Motor neuron (in vitro differentiated cells): ENCODE measurements around the gene NECAB2. TPM values are rescaled to one million over a fixed set of nuclear protein-coding genes. Genes with fewer than 3 reads are reported as not detected.
A peak's percentile ranks its signal among the peaks of the same experiment; 100 is the strongest.
"Not testable (repeated sequence)": the region's sequence is repeated elsewhere in the genome, so short reads cannot be mapped to it uniquely, and the experiment has no call there.

Experiments used
- ATAC-seq, 8 experiments: fragments of 200-7000 bp; cut with Tn5 transposase; replicated peaks in 6 of 8; 2 replicates each; pipeline ENCODE4 v1.8.0; 2021; ENCODE audit warnings: mild to moderate bottlenecking in 8 of 8, moderate library complexity in 8 of 8
- H3K27ac ChIP-seq, 2 donors: fragments of 250-450 bp; sonication (Bioruptor Pico); 2 replicates each; pipeline ENCODE4 v1.9.0; 2021; ENCODE audit warnings: antibody characterized with exemption in 2 of 2, mild to moderate bottlenecking in 2 of 2, moderate library complexity in 1 of 2
- H3K4me1 ChIP-seq, 2 donors: fragments of 250-450 bp; sonication (Bioruptor Pico); replicated peaks in 1 of 2; 2 replicates each; pipeline ENCODE4 v1.6.1; 2021; ENCODE audit warnings: antibody characterized with exemption in 2 of 2, mild to moderate bottlenecking in 2 of 2, moderate library complexity in 1 of 2
- H3K4me3 ChIP-seq, 5 donors: fragments of 250-450 bp; sonication (Bioruptor Pico); 2 replicates each; pipeline ENCODE4 v1.9.0; 2021; ENCODE audit warnings: antibody characterized with exemption in 5 of 5, mild to moderate bottlenecking in 5 of 5, moderate library complexity in 4 of 5
- WGBS, 10 experiments: fragments of 450-650 bp; shearing (Covaris generic); methylation state at CpG; one replicate each; pipeline ENCODE4 v1.0.0; 2022; 5-methylcytosine and 5-hydroxymethylcytosine counted together
- in situ Hi-C, 9 experiments: fragments of 400-800 bp; cut with MboI; loops; one replicate each; pipeline ENCODE4 v1.15.0; 2021; ENCODE audit warnings: low sequenced_read_pairs in 9 of 9, low pct_unique_long_range_greater_than_20kb in 2 of 9; ENCODE audit not compliant: unreplicated experiment in 9 of 9
- total RNA-seq, 8 experiments: library from RNA; unstranded; fragments of 300-600 nt; gene quantifications; 2 replicates each; pipeline versions ENCODE4 v1.2.3 to v1.2.4, GENCODE V29; 2022

Gene NECAB2
- total RNA-seq, 8 experiments from 2014 or later, result 0.63 to 23.4 (median 2.6) TPM

DNA sequence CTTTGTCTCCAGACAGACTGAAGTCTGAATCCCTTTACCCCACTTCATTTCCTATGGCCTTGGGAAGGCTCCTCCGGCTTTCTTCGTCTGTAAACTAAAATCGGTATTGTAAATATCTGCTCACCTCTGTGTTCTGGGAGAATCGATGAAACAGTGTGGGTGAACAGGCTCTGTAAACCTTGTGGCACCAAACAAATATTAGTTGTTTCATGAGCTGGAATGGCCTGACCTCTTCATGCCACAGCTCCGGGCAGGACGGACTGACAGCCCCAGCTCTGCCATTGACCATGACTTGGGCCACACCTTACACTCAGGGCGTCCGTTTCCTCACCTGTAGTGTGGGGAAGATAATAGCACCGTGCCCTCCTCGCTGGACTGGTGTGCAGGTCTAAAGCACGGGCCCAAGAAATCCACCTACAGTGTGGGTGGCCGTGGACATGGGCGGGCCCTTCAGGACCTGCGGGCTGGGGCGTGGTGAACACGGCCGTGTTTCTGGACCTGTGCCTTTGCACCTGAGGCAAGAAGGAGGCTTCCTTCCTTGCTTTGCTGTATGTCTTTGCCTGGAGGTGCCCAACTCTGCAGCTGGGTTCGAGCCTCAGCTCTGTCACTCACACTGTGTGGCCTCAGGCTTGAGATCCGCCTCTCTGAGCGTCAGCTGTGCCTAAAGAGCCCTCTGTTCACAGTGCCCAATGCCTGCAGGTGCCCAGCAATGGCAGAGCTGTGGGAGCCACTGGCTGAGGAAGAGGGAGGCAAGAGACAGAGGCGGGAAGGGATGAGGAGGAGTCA lies 21.1 kb upstream of the NECAB2 start:
- Histone ChIP-seq H3K27ac (no peak overlapping the region), H3K4me1 (no peaks in the 10 kb centered on the region), H3K4me3 (no peak overlapping the region)
- no peak for ATAC-seq
- in situ Hi-C loops, result loop anchor here in 1 of 9 experiments (25.0 kb wide), 1 partner anchor 540 kb away; no protein-coding TSS in a partner anchor
- 0 to 100% (median 60%) methylated on average over 1 to 4 of the region's 21 CpGs; no CpG with 5 or more reads in 5 of the 10 experiments for WGBS, 10 experiments

DNA sequence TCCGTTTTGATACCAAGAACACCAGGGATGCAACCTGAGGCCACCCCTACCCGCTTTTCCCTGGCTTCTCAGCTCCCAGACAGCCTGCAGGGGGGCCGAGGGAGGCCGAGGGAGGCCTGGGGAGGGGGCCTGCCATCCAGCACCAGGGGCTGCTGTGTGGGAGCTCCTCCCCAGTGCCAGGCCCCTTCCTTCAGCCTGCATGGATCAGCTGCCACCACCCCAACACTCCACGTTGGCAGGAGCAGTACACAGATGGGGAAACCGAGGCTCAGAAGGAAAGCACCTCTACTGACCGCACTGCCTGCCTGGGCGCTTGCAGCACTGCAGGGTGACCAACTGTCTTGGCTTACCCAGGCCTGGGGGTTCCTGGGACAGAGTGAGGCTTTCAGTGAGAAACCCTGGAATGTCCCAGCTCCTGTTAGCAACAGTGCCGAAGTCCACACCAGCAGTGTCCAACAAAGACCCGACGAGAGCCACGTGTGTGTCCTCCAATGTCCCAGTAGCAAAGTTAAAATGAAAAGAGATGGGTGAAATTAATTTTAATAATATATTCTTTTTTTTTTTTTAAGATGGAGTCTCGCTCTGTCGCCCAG lies 20.3 kb upstream of the NECAB2 start:
- no peak for ATAC-seq
- Histone ChIP-seq H3K4me1 (peaks cover 3% of the 10 kb centered on the region in 2 donors), H3K27ac (no peak overlapping the region), H3K4me3 (no peak overlapping the region)
- WGBS, 10 experiments, result 50 to 100% (median 95%) methylated on average over 1 to 6 of the region's 14 CpGs; no CpG with 5 or more reads in 2 of the 10 experiments
- in situ Hi-C loops, result loop anchor here in 1 of 9 experiments (25.0 kb wide), 1 partner anchor 540 kb away; no protein-coding TSS in a partner anchor

DNA sequence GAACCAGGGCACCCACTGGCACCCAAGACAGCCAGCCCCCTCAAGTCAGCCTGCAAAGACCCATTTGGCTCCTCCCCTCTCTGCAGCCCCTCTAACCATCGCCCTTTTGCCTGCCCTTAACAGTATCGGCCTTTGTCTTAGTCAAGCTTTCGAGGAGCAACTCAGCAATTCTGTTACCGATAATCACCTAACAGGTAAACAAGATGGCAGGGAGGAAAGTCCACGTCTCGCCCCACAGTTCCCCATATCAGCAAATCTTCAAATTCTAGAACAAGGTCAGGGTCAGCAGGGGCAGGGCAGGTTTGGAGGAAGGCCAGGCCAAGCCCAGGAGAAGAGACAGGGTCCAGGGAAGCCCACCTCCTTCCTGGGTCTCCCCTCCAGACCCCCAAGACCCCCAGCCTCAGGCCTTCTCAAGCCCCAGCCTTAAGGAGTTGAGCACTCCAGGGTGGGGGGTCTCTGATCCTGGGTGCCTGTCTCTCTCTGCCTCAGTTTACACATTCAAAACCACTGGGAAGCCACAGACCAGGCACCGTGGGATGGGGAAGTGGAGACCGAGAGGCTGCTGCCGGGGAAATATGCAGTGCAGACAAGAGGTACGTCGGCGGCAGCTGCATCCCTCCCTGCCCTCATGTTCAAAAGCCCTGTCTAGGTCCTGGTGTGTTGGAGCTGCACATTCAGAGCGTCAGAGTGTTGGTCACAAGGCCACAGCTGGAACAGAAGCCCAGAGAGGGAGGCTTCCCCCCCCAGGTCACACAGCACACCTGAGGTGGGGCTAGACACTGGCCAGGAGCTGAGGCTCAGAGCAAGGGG lies 18.9 kb upstream of the NECAB2 start:
- no peak for ATAC-seq
- Histone ChIP-seq H3K27ac (no peak overlapping the region), H3K4me3 (no peak overlapping the region), H3K4me1 (peaks cover 13 to 14% of the 10 kb centered on the region in 2 donors)
- 77 to 100% (median 90%) methylated on average over 1 to 7 of the region's 13 CpGs; no CpG with 5 or more reads in 5 of the 10 experiments for WGBS, 10 experiments
- in situ Hi-C loops, result loop anchor here in 1 of 9 experiments (25.0 kb wide), 1 partner anchor 538 kb away; no protein-coding TSS in a partner anchor

DNA sequence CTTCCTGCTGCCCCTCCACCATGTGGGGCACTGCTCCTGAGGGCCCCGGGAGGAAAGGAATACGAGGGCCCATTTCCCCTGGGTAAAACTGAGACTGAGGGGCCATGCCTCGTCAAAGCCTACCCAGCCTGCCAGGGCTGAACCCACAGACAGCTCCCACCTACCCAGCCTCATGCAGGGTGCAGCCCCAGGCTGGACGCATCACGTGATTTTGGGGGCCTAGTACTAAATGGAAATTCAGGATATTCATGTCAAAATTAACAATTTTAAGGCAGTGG lies 18.4 kb upstream of the NECAB2 start:
- Histone ChIP-seq H3K4me1 (peaks cover 13 to 19% of the 10 kb centered on the region in 2 donors), H3K27ac (no peak overlapping the region), H3K4me3 (no peak overlapping the region)
- no peak for ATAC-seq
- WGBS, 10 experiments, result 40 to 60% methylated on average over 1 of the region's 5 CpGs; no CpG with 5 or more reads in 8 of the 10 experiments
- in situ Hi-C loops, result loop anchor here in 4 of 9 experiments (10.0 to 25.0 kb wide), 3 partner anchors 113 to 538 kb away; no protein-coding TSS in a partner anchor

DNA sequence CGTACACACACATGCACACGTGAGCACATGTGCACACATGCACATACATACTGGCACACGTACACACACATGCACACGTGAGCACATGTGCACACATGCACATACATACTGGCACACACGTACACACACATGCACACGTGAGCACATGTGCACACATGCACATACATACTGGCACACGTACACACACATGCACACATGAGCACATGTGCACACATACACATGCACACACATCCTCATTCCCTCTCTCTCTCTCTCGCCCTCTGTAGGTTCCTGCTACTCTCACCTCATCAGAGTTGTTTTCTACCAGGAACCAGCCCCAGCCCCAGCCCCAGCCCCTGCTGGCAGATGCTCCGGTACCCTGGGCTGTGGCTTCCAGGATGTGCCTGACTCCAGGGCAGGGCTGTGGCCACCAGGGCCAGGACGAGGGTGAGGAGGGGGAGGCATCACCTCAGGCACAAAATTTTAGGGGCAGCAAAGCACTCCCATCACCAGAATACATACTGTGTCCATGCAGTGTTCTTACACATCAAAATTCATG lies 17.1 kb upstream of the NECAB2 start:
- not testable (repeated sequence) for H3K4me3 ChIP-seq, H3K27ac ChIP-seq, ATAC-seq
- in situ Hi-C loops, result loop anchor here in 4 of 9 experiments (10.0 to 25.0 kb wide), 2 partner anchors 111 to 114 kb away; no protein-coding TSS in a partner anchor
- peaks cover 13 to 20% of the 10 kb centered on the region in 2 donors for H3K4me1 ChIP-seq
- WGBS, 10 experiments, result 100% methylated on average over 1 of the region's 10 CpGs; no CpG with 5 or more reads in 9 of the 10 experiments

DNA sequence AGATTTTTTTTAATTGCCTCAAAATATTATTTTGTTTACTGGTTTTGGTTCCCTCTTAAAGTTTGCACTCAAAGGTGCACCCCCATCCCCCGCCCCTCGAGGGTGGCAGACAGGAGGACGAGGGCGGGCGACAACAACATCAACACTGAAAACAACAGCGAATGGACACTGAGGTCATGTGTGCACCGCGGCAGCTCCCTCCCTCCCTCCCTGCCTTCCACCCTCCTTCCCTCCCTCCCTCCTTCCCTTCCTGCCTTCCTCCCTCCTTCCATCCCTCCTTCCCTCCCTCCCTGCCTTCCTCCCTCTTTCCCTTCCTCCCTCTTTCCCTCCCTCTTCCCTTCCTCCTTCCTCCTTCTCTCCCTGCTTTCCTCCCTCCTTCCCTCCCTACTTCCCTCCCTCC lies 16.5 kb upstream of the NECAB2 start:
- 20 to 60% (median 30%) methylated on average over 1 to 2 of the region's 8 CpGs; no CpG with 5 or more reads in 7 of the 10 experiments for WGBS, 10 experiments
- no peak for ATAC-seq
- H3K27ac ChIP-seq, result no peak overlapping the region
- H3K4me3 ChIP-seq, result no peak overlapping the region
- in situ Hi-C loops, result loop anchor here in 4 of 9 experiments (10.0 to 25.0 kb wide), 2 partner anchors 111 to 113 kb away; no protein-coding TSS in a partner anchor
- H3K4me1 ChIP-seq, result peaks cover 13 to 20% of the 10 kb centered on the region in 2 donors

DNA sequence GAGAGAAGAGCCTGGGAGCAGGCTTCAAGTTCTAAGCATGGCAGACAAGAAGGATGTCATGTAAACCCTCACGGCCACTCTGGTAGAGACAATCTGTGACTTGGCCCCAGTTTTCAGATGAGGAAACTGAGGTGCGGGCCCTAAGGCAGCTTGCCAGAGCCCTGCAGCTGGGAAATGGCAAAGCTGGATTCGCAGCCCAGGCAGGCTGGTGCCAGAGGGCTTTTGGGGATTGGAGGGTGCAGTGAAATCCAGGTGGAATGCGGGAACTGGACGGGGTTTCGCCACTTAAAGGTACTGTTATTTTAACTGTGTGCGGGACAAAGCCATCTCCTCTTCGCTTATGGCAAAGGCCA lies 15.5 kb upstream of the NECAB2 start:
- Histone ChIP-seq H3K4me3 (peak overlapping the region in 2 of 5 donors; percentile 37 to 41), H3K27ac (no peak overlapping the region), H3K4me1 (peaks cover 13 to 20% of the 10 kb centered on the region in 2 donors)
- peak in 3 of 8 experiments; percentile 5 to 23 (median 6) for ATAC-seq
- WGBS, 10 experiments, result 0 to 80% (median 47%) methylated on average over 1 to 7 of the region's 8 CpGs; no CpG with 5 or more reads in 6 of the 10 experiments
- in situ Hi-C loops, result loop anchor here in 4 of 9 experiments (10.0 to 25.0 kb wide), 2 partner anchors 110 to 112 kb away; no protein-coding TSS in a partner anchor

DNA sequence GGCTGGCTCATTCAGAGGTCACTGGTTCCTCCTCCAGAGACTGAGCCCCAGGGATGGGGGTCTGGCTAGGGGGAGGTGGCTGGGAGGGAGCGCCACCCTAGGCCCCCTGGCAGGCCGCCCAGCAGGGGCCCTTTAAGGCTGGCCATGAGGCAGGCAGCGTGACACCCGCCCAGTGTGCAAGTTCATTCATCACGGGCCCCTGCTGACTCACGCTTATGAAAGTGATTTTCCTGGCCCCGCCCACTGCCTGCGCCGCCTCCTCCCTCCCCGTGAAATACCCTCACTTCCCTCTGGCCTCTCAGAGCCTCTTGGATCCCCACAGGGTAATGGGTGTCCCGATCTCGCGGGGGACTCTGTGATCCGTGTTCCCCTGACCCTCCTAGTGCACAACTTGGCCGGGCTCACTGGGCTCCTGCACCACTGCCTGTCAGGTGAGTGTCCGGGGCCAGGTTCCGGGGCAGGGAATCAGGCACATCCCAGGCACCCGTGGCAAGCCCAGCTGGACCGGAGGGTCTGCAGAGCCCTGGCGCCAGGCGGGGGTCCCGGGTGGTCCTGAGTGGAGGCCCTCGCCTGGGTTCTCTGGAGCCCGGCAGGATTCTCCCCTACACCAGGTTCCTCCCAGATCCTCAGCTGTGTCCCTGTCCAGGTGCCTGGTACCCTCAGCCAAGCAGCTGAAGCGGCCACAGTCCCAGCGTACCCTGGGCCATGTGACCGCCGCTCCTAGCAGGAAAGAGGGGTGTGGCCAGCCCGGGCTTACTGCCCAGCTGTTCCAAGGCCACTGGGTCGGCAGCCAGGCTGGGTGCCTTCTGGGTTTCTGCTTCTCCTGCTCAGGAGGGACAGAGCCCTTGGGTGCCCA lies 14.9 kb upstream of the NECAB2 start, which contains the start of gene OSGIN1:
Gene OSGIN1 (plus strand): TSS at position 301 of the 856 bp plus-strand sequence. CDS start 4,432 bp downstream, outside the sequence.
- Histone ChIP-seq H3K4me3 (peak within 1 kb of the TSS in 4 of 5 donors; percentile 16 to 41 (median 30)), H3K4me1 (peaks cover 13 to 20% of the 10 kb centered on the region in 2 donors), H3K27ac (peak within 1 kb of the TSS in 1 of 2 donors; percentile 20)
- in situ Hi-C loops, result loop anchor here in 4 of 9 experiments (10.0 to 25.0 kb wide), 2 partner anchors 109 to 112 kb away; no protein-coding TSS in a partner anchor
- WGBS, 10 experiments, result 9 to 17% methylated on average over 2 to 7 of the region's 30 CpGs; no CpG with 5 or more reads in 8 of the 10 experiments
- ATAC-seq, result peak; percentile 82 to 91 (median 88)

DNA sequence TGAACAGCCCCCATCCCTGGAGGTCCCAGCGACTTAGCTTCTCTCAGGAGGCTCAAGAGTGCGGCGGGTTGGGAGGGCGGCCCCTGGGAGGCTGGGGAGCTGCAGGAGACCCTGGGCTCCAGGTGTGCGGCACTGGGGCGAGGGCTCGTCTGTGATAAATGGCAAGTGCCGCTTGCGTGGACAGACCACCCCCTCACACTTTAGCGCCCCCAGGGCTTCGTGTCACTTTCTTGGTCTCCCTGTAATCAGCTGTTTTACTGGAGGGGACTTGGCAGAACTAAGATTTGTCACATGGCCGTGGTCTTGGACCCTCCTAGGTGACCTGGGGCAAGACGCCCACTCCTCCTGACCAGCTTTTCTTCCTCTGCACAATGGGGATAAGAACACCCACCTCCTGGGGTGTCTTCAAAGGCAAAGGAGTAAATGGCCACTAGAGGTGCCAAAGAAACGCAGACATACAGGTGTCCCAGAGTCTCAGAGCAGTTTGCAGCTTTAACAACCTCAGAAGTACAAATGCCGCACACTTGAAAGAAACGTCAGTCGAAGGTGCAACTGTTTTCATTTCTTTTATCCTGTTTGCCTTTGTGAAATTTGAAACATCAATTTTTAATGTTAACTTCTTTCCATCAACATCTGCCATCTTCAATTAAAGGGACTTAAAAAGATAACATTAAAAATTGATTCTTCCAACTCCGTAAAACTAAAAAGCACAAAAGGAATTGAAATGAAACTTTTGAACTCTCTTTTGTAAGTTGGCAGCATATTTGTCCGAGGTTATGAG lies 14.1 kb upstream of the NECAB2 start:
- in situ Hi-C loops, result loop anchor here in 4 of 9 experiments (10.0 to 25.0 kb wide), 2 partner anchors 108 to 111 kb away; no protein-coding TSS in a partner anchor
- ATAC-seq, result peak in 2 of 8 experiments; percentile 2 to 7
- Histone ChIP-seq H3K27ac (no peak overlapping the region), H3K4me1 (peaks cover 13 to 20% of the 10 kb centered on the region in 2 donors), H3K4me3 (peak overlapping the region in 4 of 5 donors; percentile 16 to 41 (median 30))
- WGBS, 10 experiments, result 0 to 70% (median 47%) methylated on average over 1 to 13 of the region's 19 CpGs; no CpG with 5 or more reads in 1 of the 10 experiments

DNA sequence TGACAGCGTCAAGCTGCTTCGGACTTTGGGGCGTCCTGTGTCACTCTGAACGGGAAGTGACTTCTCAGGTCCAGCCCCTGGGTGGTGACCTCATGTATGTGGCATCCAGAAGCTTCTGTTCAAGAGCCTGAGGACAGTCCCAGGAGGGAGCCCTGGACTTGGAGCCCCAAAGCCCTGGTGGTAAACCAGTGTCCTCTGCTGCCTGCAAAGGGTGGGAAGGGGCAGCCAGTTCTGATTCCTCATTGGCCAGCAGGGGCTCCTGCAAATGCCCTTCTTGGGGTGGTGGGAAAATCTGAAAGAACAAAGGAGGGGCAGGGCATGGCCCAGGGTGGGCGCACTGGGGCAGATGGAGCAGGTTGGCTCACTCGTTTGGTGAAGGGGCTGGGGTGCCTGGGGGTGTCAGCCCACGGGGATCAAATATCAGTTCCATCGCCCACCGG lies 13.4 kb upstream of the NECAB2 start:
- peaks cover 13 to 20% of the 10 kb centered on the region in 2 donors for H3K4me1 ChIP-seq
- in situ Hi-C loops, result loop anchor here in 4 of 9 experiments (10.0 to 25.0 kb wide), 2 partner anchors 108 to 110 kb away; no protein-coding TSS in a partner anchor
- peak in 1 of 8 experiments; percentile 13 for ATAC-seq
- peak overlapping the region in 1 of 5 donors; percentile 41 for H3K4me3 ChIP-seq
- 12 to 90% (median 61%) methylated on average over 2 to 4 of the region's 9 CpGs; no CpG with 5 or more reads in 4 of the 10 experiments for WGBS, 10 experiments
- H3K27ac ChIP-seq, result no peak overlapping the region
